ENCODE results near the gene DUSP2.

DNA sequence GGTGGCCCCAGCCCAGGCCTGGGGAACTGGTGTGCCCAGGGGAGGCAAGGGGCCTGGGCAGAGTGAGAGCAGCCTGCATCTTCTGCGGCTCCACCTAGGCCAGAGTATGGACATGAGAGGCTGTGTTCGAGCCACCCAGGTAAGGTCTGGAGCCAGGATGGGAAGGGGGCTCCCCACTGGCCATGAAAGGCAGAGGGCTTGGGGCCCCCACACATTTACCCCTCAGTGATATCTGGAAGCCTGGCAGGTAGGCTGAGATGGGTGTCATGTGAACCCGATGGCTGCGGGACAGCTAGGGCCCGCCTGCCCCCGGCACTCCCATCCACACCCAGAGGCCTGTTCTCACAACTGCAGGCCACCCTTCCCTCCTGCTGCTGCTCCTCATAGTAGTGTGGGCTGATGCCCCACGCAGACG, 42.0 kb downstream of the DUSP2 start:
- TF ChIP-seq, protein P1, sequence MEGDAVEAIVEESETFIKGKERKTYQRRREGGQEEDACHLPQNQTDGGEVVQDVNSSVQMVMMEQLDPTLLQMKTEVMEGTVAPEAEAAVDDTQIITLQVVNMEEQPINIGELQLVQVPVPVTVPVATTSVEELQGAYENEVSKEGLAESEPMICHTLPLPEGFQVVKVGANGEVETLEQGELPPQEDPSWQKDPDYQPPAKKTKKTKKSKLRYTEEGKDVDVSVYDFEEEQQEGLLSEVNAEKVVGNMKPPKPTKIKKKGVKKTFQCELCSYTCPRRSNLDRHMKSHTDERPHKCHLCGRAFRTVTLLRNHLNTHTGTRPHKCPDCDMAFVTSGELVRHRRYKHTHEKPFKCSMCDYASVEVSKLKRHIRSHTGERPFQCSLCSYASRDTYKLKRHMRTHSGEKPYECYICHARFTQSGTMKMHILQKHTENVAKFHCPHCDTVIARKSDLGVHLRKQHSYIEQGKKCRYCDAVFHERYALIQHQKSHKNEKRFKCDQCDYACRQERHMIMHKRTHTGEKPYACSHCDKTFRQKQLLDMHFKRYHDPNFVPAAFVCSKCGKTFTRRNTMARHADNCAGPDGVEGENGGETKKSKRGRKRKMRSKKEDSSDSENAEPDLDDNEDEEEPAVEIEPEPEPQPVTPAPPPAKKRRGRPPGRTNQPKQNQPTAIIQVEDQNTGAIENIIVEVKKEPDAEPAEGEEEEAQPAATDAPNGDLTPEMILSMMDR (IDR thresholded peaks at IDR 0.05) = no peak
- no peak for TF ChIP-seq ZFX (IDR thresholded peaks at IDR 0.05; ENCODE audit: borderline replicate concordance)
